HepG2 (cell line): ENCODE data around the gene HSPA1A. TPM values are rescaled to one million over a fixed set of nuclear protein-coding genes. Genes with fewer than 3 reads are reported as not detected.

Source experiments
- ATAC-seq: fragments of 200-7000 bp; cut with Tn5 transposase; 3 replicates; pipeline ENCODE4 v1.9.1; 2020; ENCODE audit warnings: mild to moderate bottlenecking, moderate library complexity
- BruUV-seq: library from RNA; stranded (reverse); fragments of 400-500 nt; replicated peaks from 2 replicates; lab custom pipeline; 2021; lab: Mats Ljungman, UMichigan
- CTCF ChIA-PET: fragments of 300-600 bp; formaldehyde crosslinking; extraction: SDS; loops from one replicate; lab custom pipeline; 2021; ENCODE audit warnings: low total read pairs, inconsistent platforms, low intra/inter-chr PET ratio; lab: Yijun Ruan, JAX
- POLR2A ChIA-PET: fragments of 350-600 bp; sonication (Branson Sonifier 250); formaldehyde crosslinking; loops from one replicate; lab custom pipeline; 2020; ENCODE audit warnings: antibody characterized with exemption, inconsistent platforms; lab: Yijun Ruan, JAX
- DNase-seq: peaks from one replicate; pipeline ENCODE4 v3.0.0-alpha.2; 2015; ENCODE audit warnings: low spot score
- FAIRE-seq: peaks from 3 replicates; lab custom pipeline; 2011; peaks lifted over from hg19 to GRCh38; lab: Jason Lieb, UNC
- H2AFZ ChIP-seq: one replicate; pipeline ENCODE4 v1.6.1; 2011; ENCODE audit warnings: low read length, inconsistent platforms
- H3K27ac ChIP-seq: fragments of 300-600 bp; 3 replicates; pipeline ENCODE4 v1.8.0; 2011; ENCODE audit warnings: mixed run types, mild to moderate bottlenecking, mixed read lengths, low read length, inconsistent platforms; ENCODE audit not compliant: insufficient read depth; ENCODE audit errors: extremely low read length
- H3K27me3 ChIP-seq, 2 experiments: fragments of 200-600 bp in 1 of 2; 2 replicates in 1 of 2; 3 replicates in 1 of 2; pipeline versions ENCODE4 v1.6.0 to v1.8.0; 2011; ENCODE audit warnings: low read length in 2 of 2, mild to moderate bottlenecking in 2 of 2, moderate library complexity in 2 of 2, inconsistent platforms in 1 of 2; ENCODE audit not compliant: insufficient read depth in 2 of 2, control insufficient read depth in 1 of 2
- H3K36me3 ChIP-seq, 2 experiments: fragments of 200-600 bp in 1 of 2; replicated peaks in 1 of 2; 2 replicates in 1 of 2; 3 replicates in 1 of 2; pipeline versions ENCODE4 v1.5.1 to v1.8.0; 2011; ENCODE audit warnings: low read length in 2 of 2, inconsistent platforms in 1 of 2; ENCODE audit not compliant: insufficient read depth in 2 of 2, control insufficient read depth in 1 of 2
- H3K4me1 ChIP-seq: 2 replicates; pipeline ENCODE4 v1.5.1; 2012; ENCODE audit warnings: low read length, inconsistent platforms; ENCODE audit not compliant: insufficient read depth
- H3K4me2 ChIP-seq: 2 replicates; pipeline ENCODE4 v1.6.0; 2011; ENCODE audit warnings: low read depth, low read length, inconsistent platforms
- H3K4me3 ChIP-seq, 3 experiments: fragments of 200-600 bp in 1 of 3; sonication (generic), shearing (Covaris generic) in 1 of 3; replicated peaks in 1 of 3; 2 replicates each; pipeline ENCODE4 v1.5.1; 2011 to 2016; ENCODE audit warnings: low read length in 3 of 3, inconsistent platforms in 2 of 3, low read depth in 2 of 3, mild to moderate bottlenecking in 2 of 3, control low read depth in 1 of 3, mixed read lengths in 1 of 3; ENCODE audit not compliant: insufficient read depth in 1 of 3
- H3K79me2 ChIP-seq: one replicate; pipeline ENCODE4 v1.6.1; 2011; ENCODE audit warnings: low read length, inconsistent platforms; ENCODE audit not compliant: insufficient read depth
- H3K9ac ChIP-seq: 2 replicates; pipeline ENCODE4 v1.6.0; 2011; ENCODE audit warnings: mild to moderate bottlenecking, low read depth, low read length, inconsistent platforms; ENCODE audit not compliant: insufficient read depth
- H3K9me3 ChIP-seq: 2 replicates; pipeline ENCODE4 v1.5.1; 2012; ENCODE audit warnings: mild to moderate bottlenecking, low read length
- H4K20me1 ChIP-seq: 2 replicates; pipeline ENCODE4 v1.6.0; 2011; ENCODE audit warnings: inconsistent platforms, mild to moderate bottlenecking, low read length, moderate library complexity; ENCODE audit not compliant: insufficient read depth
- AGO1 ChIP-seq: fragments of 200-400 bp; formaldehyde crosslinking; IDR thresholded peaks from 2 replicates; pipeline ENCODE4 v1.6.1; 2017; ENCODE audit warnings: mild to moderate bottlenecking, low read depth, low read length, moderate library complexity; ENCODE audit not compliant: poor library complexity, severe bottlenecking
- BORCS8-MEF2B ChIP-seq: sonication (generic); formaldehyde crosslinking; IDR thresholded peaks from 2 replicates; pipeline ENCODE4 v1.8.0; 2022; ENCODE audit warnings: mild to moderate bottlenecking, missing genetic modification reagents
- ELF4 ChIP-seq: sonication (generic); formaldehyde crosslinking; IDR thresholded peaks from 2 replicates; pipeline ENCODE4 v1.5.0; 2020; ENCODE audit warnings: missing genetic modification reagents, mild to moderate bottlenecking, moderate library complexity, borderline replicate concordance
- ETV5 ChIP-seq: IDR thresholded peaks from 2 replicates; pipeline ENCODE4 v1.6.1; 2018; ENCODE audit warnings: missing biosample characterization, missing genetic modification reagents, inconsistent platforms, borderline replicate concordance
- GTF3A ChIP-seq: sonication (generic); formaldehyde crosslinking; conservative IDR thresholded peaks from 2 replicates; pipeline ENCODE4 v1.4.0; 2020; ENCODE audit warnings: mild to moderate bottlenecking, missing genetic modification reagents
- HNRNPLL ChIP-seq: fragments of 200-400 bp; formaldehyde crosslinking; IDR thresholded peaks from 2 replicates; pipeline ENCODE4 v1.6.1; 2017; ENCODE audit warnings: mild to moderate bottlenecking, low read depth, low read length; ENCODE audit not compliant: poor library complexity, severe bottlenecking
- JARID2 ChIP-seq: sonication (generic); formaldehyde crosslinking; IDR thresholded peaks from 2 replicates; pipeline ENCODE4 v1.8.1; 2023; ENCODE audit warnings: missing genetic modification reagents, inconsistent platforms; ENCODE audit not compliant: insufficient replicate concordance
- KAT2B ChIP-seq: fragments of 150-350 bp; IDR thresholded peaks from 2 replicates; pipeline ENCODE4 v1.6.1; 2014; ENCODE audit warnings: low read depth, low read length, borderline replicate concordance
- KDM4B ChIP-seq: sonication (generic); formaldehyde crosslinking; IDR thresholded peaks from 2 replicates; pipeline ENCODE4 v1.4.0; 2020; ENCODE audit warnings: missing genetic modification reagents
- MIER3 ChIP-seq: IDR thresholded peaks from 2 replicates; pipeline ENCODE4 v1.6.1; 2016; ENCODE audit warnings: missing compliant biosample characterization, borderline replicate concordance
- MIXL1 ChIP-seq: IDR thresholded peaks from 2 replicates; pipeline ENCODE4 v1.6.1; 2016
- NCOA1 ChIP-seq: sonication (generic); formaldehyde crosslinking; IDR thresholded peaks from 2 replicates; pipeline ENCODE4 v1.9.0; 2021; ENCODE audit warnings: missing genetic modification reagents
- NFKBIZ ChIP-seq: IDR thresholded peaks from 2 replicates; pipeline ENCODE4 v1.6.1; 2018; ENCODE audit warnings: missing genetic modification reagents, missing compliant biosample characterization
- PAF1 ChIP-seq: IDR thresholded peaks from 2 replicates; pipeline ENCODE4 v1.6.1; 2016; ENCODE audit warnings: missing genetic modification reagents, missing compliant biosample characterization
- POLR2AphosphoS5 ChIP-seq: IDR thresholded peaks from 2 replicates; pipeline ENCODE4 v1.6.1; 2012; ENCODE audit warnings: low read depth, low read length
- RFXANK ChIP-seq: IDR thresholded peaks from 2 replicates; pipeline ENCODE4 v1.6.1; 2016
- SALL1 ChIP-seq: sonication (generic); formaldehyde crosslinking; IDR thresholded peaks from 2 replicates; pipeline ENCODE4 v1.8.0; 2022; ENCODE audit warnings: mild to moderate bottlenecking, missing genetic modification reagents
- SALL2 ChIP-seq: sonication (generic); formaldehyde crosslinking; IDR thresholded peaks from 2 replicates; pipeline ENCODE4 v1.8.1; 2023; ENCODE audit warnings: mild to moderate bottlenecking, missing genetic modification reagents, inconsistent platforms
- TCF7 ChIP-seq: sonication (generic); IDR thresholded peaks from 2 replicates; pipeline ENCODE4 v1.6.1; 2016; ENCODE audit warnings: antibody characterized with exemption, low read depth
- ZNF501 ChIP-seq: sonication (generic); formaldehyde crosslinking; IDR thresholded peaks from 2 replicates; pipeline ENCODE4 v1.5.1; 2020; ENCODE audit warnings: mild to moderate bottlenecking, moderate library complexity, missing genetic modification reagents
- ZNF550 ChIP-seq: sonication (generic); formaldehyde crosslinking; IDR thresholded peaks from 2 replicates; pipeline ENCODE4 v1.4.0; 2020; ENCODE audit warnings: mild to moderate bottlenecking, missing genetic modification reagents, borderline replicate concordance
- ZNF761 ChIP-seq: sonication (generic); formaldehyde crosslinking; conservative IDR thresholded peaks from 2 replicates; pipeline ENCODE4 v1.4.0; 2020; ENCODE audit warnings: mild to moderate bottlenecking, missing genetic modification reagents
- ZNF768 ChIP-seq: sonication (generic); formaldehyde crosslinking; IDR thresholded peaks from 2 replicates; pipeline ENCODE4 v1.4.0; 2020; ENCODE audit warnings: missing genetic modification reagents
- WGBS: methylation state at CpG from one replicate; pipeline ENCODE4 v1.1.6; 2017; ENCODE audit warnings: low lambda C conversion rate; 5-methylcytosine and 5-hydroxymethylcytosine counted together
- in situ Hi-C: cut with HindIII; loops from 2 replicates; pipeline ENCODE4 v1.10.0; 2017; ENCODE audit warnings: low pct_unique_long_range_greater_than_20kb; ENCODE audit not compliant: extremely low pct_ligation_motif_present
- intact Hi-C: fragments of 100-400 bp; cut with micrococcal nuclease; formaldehyde crosslinking; loops from one replicate; pipeline ENCODE4 v1.10.0; 2022; ENCODE audit not compliant: unreplicated experiment
- polyA plus RNA-seq, 8 experiments: library from polyadenylated mRNA; depleted of rRNA in 3 of 8; stranded (reverse) in 7 of 8; unstranded in 1 of 8; fragments of >200 nt; fragmentation: Illumina TruSeq in 4 of 8; extraction: Trizol in 4 of 8; gene quantifications; 2 replicates each; pipeline versions ENCODE4 v1.2.1 to v1.2.3, GENCODE V29; 2011 to 2016; ENCODE audit warnings: low read depth in 4 of 8, missing spikeins in 1 of 8, mixed read lengths in 1 of 8; ENCODE audit not compliant: insufficient read depth in 1 of 8
- total RNA-seq, 5 experiments: library from RNA; depleted of rRNA; stranded (reverse); fragments of >200 nt; fragmentation: Illumina TruSeq; extraction: Trizol; gene quantifications; 2 replicates each; pipeline ENCODE4 v1.2.3, GENCODE V29; 2016; ENCODE audit warnings: low read depth in 1 of 5
- TF ChIP-seq, protein P1 (sequence below): sonication (generic); formaldehyde crosslinking; IDR thresholded peaks from 2 replicates; pipeline ENCODE4 v1.4.0; 2020; ENCODE audit warnings: missing genetic modification reagents
- TF ChIP-seq, protein P2 (sequence below): IDR thresholded peaks from 2 replicates; pipeline ENCODE4 v1.6.1; 2016
- TF ChIP-seq, protein P3 (sequence below): sonication (generic); formaldehyde crosslinking; IDR thresholded peaks from 2 replicates; pipeline ENCODE4 v1.5.0; 2020; ENCODE audit warnings: missing genetic modification reagents, mild to moderate bottlenecking, borderline replicate concordance

HSPA1A gene
- total and polyA plus RNA-seq, 2 of the 13 experiments (the other 11 are each of a cell fraction or from before 2014, with no cell fraction given), result 44.5 to 85.0 TPM

- FAIRE-seq, result no peak
- CTCF ChIA-PET, result no interaction called here
- intact Hi-C loops, result no loop called here
- no peak for TF ChIP-seq ZNF761 (CRISPR knock-in tag)
- TF ChIP-seq PAF1 (CRISPR knock-in tag), result no peak
- TF ChIP-seq MIER3 (CRISPR knock-in tag), result no peak
- TF ChIP-seq, protein P1, sequence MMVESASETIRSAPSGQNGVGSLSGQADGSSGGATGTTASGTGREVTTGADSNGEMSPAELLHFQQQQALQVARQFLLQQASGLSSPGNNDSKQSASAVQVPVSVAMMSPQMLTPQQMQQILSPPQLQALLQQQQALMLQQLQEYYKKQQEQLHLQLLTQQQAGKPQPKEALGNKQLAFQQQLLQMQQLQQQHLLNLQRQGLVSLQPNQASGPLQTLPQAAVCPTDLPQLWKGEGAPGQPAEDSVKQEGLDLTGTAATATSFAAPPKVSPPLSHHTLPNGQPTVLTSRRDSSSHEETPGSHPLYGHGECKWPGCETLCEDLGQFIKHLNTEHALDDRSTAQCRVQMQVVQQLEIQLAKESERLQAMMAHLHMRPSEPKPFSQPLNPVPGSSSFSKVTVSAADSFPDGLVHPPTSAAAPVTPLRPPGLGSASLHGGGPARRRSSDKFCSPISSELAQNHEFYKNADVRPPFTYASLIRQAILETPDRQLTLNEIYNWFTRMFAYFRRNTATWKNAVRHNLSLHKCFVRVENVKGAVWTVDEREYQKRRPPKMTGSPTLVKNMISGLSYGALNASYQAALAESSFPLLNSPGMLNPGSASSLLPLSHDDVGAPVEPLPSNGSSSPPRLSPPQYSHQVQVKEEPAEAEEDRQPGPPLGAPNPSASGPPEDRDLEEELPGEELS, result no peak
- no peak for TF ChIP-seq GTF3A
- no peak for TF ChIP-seq NCOA1
- TF ChIP-seq HNRNPLL, result no peak
- TF ChIP-seq TCF7, result no peak
- no peak for TF ChIP-seq ETV5
- 0 out of 2 replicates have a peak, but pooled peaks have one; percentile 1 for TF ChIP-seq POLR2AphosphoS5
- TF ChIP-seq RFXANK (CRISPR knock-in tag), result no peak
- peak; percentile 93 for TF ChIP-seq AGO1
- TF ChIP-seq NFKBIZ (CRISPR knock-in tag), result no peak
- TF ChIP-seq, protein P2, sequence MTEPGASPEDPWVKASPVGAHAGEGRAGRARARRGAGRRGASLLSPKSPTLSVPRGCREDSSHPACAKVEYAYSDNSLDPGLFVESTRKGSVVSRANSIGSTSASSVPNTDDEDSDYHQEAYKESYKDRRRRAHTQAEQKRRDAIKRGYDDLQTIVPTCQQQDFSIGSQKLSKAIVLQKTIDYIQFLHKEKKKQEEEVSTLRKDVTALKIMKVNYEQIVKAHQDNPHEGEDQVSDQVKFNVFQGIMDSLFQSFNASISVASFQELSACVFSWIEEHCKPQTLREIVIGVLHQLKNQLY (CRISPR knock-in tag), result no peak
- TF ChIP-seq BORCS8-MEF2B (CRISPR knock-in tag), result no peak
- TF ChIP-seq JARID2, result no peak
- no peak for TF ChIP-seq MIXL1 (CRISPR knock-in tag)
- TF ChIP-seq SALL2 (CRISPR knock-in tag), result no peak
- TF ChIP-seq ZNF550 (CRISPR knock-in tag), result no peak
- TF ChIP-seq ZNF501 (CRISPR knock-in tag), result no peak
- TF ChIP-seq, protein P3, sequence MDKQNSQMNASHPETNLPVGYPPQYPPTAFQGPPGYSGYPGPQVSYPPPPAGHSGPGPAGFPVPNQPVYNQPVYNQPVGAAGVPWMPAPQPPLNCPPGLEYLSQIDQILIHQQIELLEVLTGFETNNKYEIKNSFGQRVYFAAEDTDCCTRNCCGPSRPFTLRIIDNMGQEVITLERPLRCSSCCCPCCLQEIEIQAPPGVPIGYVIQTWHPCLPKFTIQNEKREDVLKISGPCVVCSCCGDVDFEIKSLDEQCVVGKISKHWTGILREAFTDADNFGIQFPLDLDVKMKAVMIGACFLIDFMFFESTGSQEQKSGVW (CRISPR knock-in tag), result no peak
- TF ChIP-seq KAT2B, result no peak
- no peak for TF ChIP-seq KDM4B (CRISPR knock-in tag)
- TF ChIP-seq ZNF768 (CRISPR knock-in tag), result no peak
- TF ChIP-seq ELF4 (CRISPR knock-in tag), result no peak
- TF ChIP-seq SALL1, result no peak
Observed at GRCh38 chr6:31860349-31860748, 45.0 kb downstream of the HSPA1A start.

More at GRCh38 chr6:31860349-31860748, 45.0 kb downstream of the HSPA1A start:
- ATAC-seq (no peak), DNase-seq (no peak)
- Histone ChIP-seq H3K27ac (no peak overlapping the region), H3K9ac (no peak overlapping the region), H4K20me1 (no peaks in the 10 kb centered on the region), H3K4me1 (peaks cover 49% of the 10 kb centered on the region), H3K4me3 (no peak overlapping the region), H3K79me2 (peaks cover 35% of the 10 kb centered on the region), H3K36me3 (peaks cover 8 to 33% of the 10 kb centered on the region in 2 experiments; a peak in 4 of 5 replicates), H3K27me3 (no peaks in the 10 kb centered on the region; a peak in 1 of 5 replicates), H2AFZ (no peak overlapping the region), H3K4me2 (no peak overlapping the region), H3K9me3 (no peaks in the 10 kb centered on the region)
- POLR2A ChIA-PET, result interaction anchor here (1.3 to 1.9 kb wide), 4 partner anchors 16 to 112 kb away, joined by 4 read pairs; partner anchors contain the start of gene DXO
- WGBS, result 98% methylated on average over 13 of the region's 13 CpGs
- in situ Hi-C loops, result no loop called here
- no TSS peak for BruUV-seq
